ENCODE measurements around the gene NRIP1.
"Not testable (repeated sequence)": the region's sequence is repeated elsewhere in the genome, so short reads cannot be mapped to it uniquely, and the experiment has no call there.

The NRIP1 gene

GRCh38 chr21:15037095-15037899 is 27.5 kb downstream of the NRIP1 start:
- no peak for DNase-seq

GRCh38 chr21:15036189-15036588 is 28.6 kb downstream of the NRIP1 start:
- DNase-seq = no peak

GRCh38 chr21:15034126-15034853 is 30.5 kb downstream of the NRIP1 start:
- DNase-seq = no peak

GRCh38 chr21:15031790-15032357 is 32.9 kb downstream of the NRIP1 start:
- DNase-seq = no peak

GRCh38 chr21:15031362-15031761 is 33.4 kb downstream of the NRIP1 start:
- DNase-seq = not testable (repeated sequence)

GRCh38 chr21:15030861-15031260 is 33.9 kb downstream of the NRIP1 start:
- DNase-seq = not testable (repeated sequence)

GRCh38 chr21:15029077-15029476 is 35.7 kb downstream of the NRIP1 start:
- no peak for DNase-seq

GRCh38 chr21:15028186-15028585 is 36.6 kb downstream of the NRIP1 start:
- DNase-seq = no peak

GRCh38 chr21:15027056-15027455 is 37.7 kb downstream of the NRIP1 start:
- no peak for DNase-seq

GRCh38 chr21:15026370-15026769 is 38.4 kb downstream of the NRIP1 start:
- DNase-seq = no peak

GRCh38 chr21:15023776-15024175 is 41.0 kb downstream of the NRIP1 start:
- no peak for DNase-seq

GRCh38 chr21:15022608-15023261 is 42.1 kb downstream of the NRIP1 start:
- DNase-seq = no peak

- DNase-seq = no peak
Observed at GRCh38 chr21:15020797-15021196, 44.0 kb downstream of the NRIP1 start.

- no peak for DNase-seq
Observed at GRCh38 chr21:15018382-15018781, 46.4 kb downstream of the NRIP1 start.

- DNase-seq = no peak
Observed at GRCh38 chr21:15015622-15016471, 49.0 kb downstream of the NRIP1 start.

GRCh38 chr21:15014221-15014620 is 50.6 kb downstream of the NRIP1 start:
- no peak for DNase-seq

GRCh38 chr21:15011967-15012366 is 52.8 kb downstream of the NRIP1 start:
- no peak for DNase-seq

GRCh38 chr21:15010645-15011044 is 54.2 kb downstream of the NRIP1 start:
- DNase-seq = no peak

- DNase-seq = no peak
Observed at GRCh38 chr21:15009837-15010363, 54.9 kb downstream of the NRIP1 start.

GRCh38 chr21:15007716-15008296 is 57.0 kb downstream of the NRIP1 start:
- no peak for DNase-seq

GRCh38 chr21:15006594-15007230 is 58.1 kb downstream of the NRIP1 start:
- no peak for DNase-seq

Measured in central memory CD4-positive, alpha-beta T cell (primary cell).